PC-3 (cell line): ENCODE results near the gene TEKT5. TPM values are rescaled to one million over a fixed set of nuclear protein-coding genes. Genes with fewer than 3 reads are reported as not detected.

Experiments
- ATAC-seq: fragments of 200-7000 bp; cut with Tn5 transposase; 2 replicates; pipeline ENCODE4 v1.9.1; 2020; ENCODE audit warnings: mild to moderate bottlenecking, moderate library complexity
- BruUV-seq: library from RNA; stranded (reverse); fragments of 400-500 nt; replicated peaks from 2 replicates; lab custom pipeline; 2021; lab: Mats Ljungman, UMichigan
- CTCF ChIA-PET: fragments of 300-600 bp; sonication (Branson Sonifier 250); formaldehyde crosslinking; loops from one replicate; lab custom pipeline; 2022; ENCODE audit warnings: antibody characterized with exemption; lab: Charles Lee
- POLR2A ChIA-PET: fragments of 300-600 bp; sonication (Branson Sonifier 250); formaldehyde crosslinking; loops from one replicate; lab custom pipeline; 2022; ENCODE audit warnings: antibody characterized with exemption; ENCODE audit not compliant: unreplicated experiment; lab: Charles Lee
- DNase-seq: peaks from one replicate; pipeline ENCODE4 v3.0.0-alpha.2; 2015
- H2AFZ ChIP-seq: fragments of 300-600 bp; sonication (generic); 2 replicates; pipeline ENCODE4 v1.6.0; 2016; ENCODE audit warnings: antibody characterized with exemption, low read length
- H3F3A ChIP-seq: fragments of 300-600 bp; sonication (generic); one replicate; pipeline ENCODE4 v1.6.0; 2017; ENCODE audit warnings: antibody characterized with exemption, low read length, control low read depth, mild to moderate bottlenecking; ENCODE audit not compliant: unreplicated experiment
- H3K27ac ChIP-seq: fragments of 300-600 bp; sonication (generic); 2 replicates; pipeline ENCODE4 v1.5.1; 2016; ENCODE audit warnings: mild to moderate bottlenecking, low read length
- H3K27me3 ChIP-seq: fragments of 300-600 bp; sonication (generic); 2 replicates; pipeline ENCODE4 v1.6.1; 2016; ENCODE audit warnings: low read length, mixed read lengths
- H3K36me3 ChIP-seq: fragments of 300-600 bp; sonication (generic); 2 replicates; pipeline ENCODE4 v1.6.1; 2016; ENCODE audit warnings: low read depth, mixed run types, low read length, mixed read lengths
- H3K4me1 ChIP-seq: fragments of 300-600 bp; sonication (generic); 2 replicates; pipeline ENCODE4 v1.5.1; 2016; ENCODE audit warnings: low read length; ENCODE audit not compliant: insufficient read depth
- H3K4me2 ChIP-seq: fragments of 300-600 bp; sonication (generic); 2 replicates; pipeline ENCODE4 v1.6.0; 2016; ENCODE audit warnings: low read length
- H3K4me3 ChIP-seq: fragments of 300-600 bp; sonication (generic); 2 replicates; pipeline ENCODE4 v1.5.1; 2016; ENCODE audit warnings: mild to moderate bottlenecking, low read length, mixed read lengths
- H3K79me2 ChIP-seq: fragments of 300-600 bp; sonication (generic); 2 replicates; pipeline ENCODE4 v1.6.1; 2017; ENCODE audit warnings: low read length, mixed read lengths
- H3K9ac ChIP-seq: fragments of 300-600 bp; sonication (generic); 2 replicates; pipeline ENCODE4 v1.6.0; 2016; ENCODE audit warnings: mild to moderate bottlenecking, low read length
- H3K9me2 ChIP-seq: fragments of 300-600 bp; sonication (generic); replicated peaks from 2 replicates; pipeline ENCODE4 v1.6.1; 2016; ENCODE audit warnings: mixed run types, low read length, mixed read lengths
- H3K9me3 ChIP-seq: fragments of 300-600 bp; sonication (generic); 2 replicates; pipeline ENCODE4 v1.6.1; 2016; ENCODE audit warnings: low read length, mixed read lengths
- H4K20me1 ChIP-seq: fragments of 300-600 bp; sonication (generic); 2 replicates; pipeline ENCODE4 v1.6.1; 2016; ENCODE audit warnings: low read length, mixed read lengths
- CTCF ChIP-seq: fragments of 300-600 bp; sonication (generic); conservative IDR thresholded peaks from 2 replicates; pipeline ENCODE4 v1.5.1; 2017; ENCODE audit warnings: antibody characterized with exemption, low read depth, mild to moderate bottlenecking, low read length
- EZH2 ChIP-seq: fragments of 300-600 bp; sonication (generic); IDR thresholded peaks from one replicate; pipeline ENCODE4 v1.6.1; 2017; ENCODE audit warnings: antibody characterized with exemption, mild to moderate bottlenecking, low read length; ENCODE audit not compliant: unreplicated experiment
- EZH2phosphoT487 ChIP-seq: fragments of 300-600 bp; sonication (generic); IDR thresholded peaks from 2 replicates; pipeline ENCODE4 v1.6.1; 2018; ENCODE audit warnings: mild to moderate bottlenecking, antibody characterized with exemption, low read length, borderline replicate concordance
- intact Hi-C: fragments of 100-400 bp; cut with micrococcal nuclease; formaldehyde crosslinking; loops from 2 replicates; pipeline ENCODE4 v1.9.0; 2023
- total RNA-seq: library from RNA; depleted of rRNA; stranded (reverse); fragments of >200 nt; gene quantifications from 2 replicates; pipeline ENCODE4 v1.2.3, GENCODE V29; 2014

The TEKT5 gene
- total RNA-seq, 1 experiment from 2014 or later: not detected

- no peak for ATAC-seq
- Histone ChIP-seq H3K27me3 (no peaks in the 10 kb centered on the region), H3F3A (no peaks in the 10 kb centered on the region), H3K9ac (no peak overlapping the region), H3K79me2 (no peaks in the 10 kb centered on the region), H3K27ac (no peak overlapping the region), H3K4me1 (no peaks in the 10 kb centered on the region), H2AFZ (no peak overlapping the region), H4K20me1 (no peaks in the 10 kb centered on the region), H3K9me2 (no peaks in the 10 kb centered on the region), H3K4me2 (no peak overlapping the region), H3K36me3 (no peaks in the 10 kb centered on the region), H3K4me3 (no peak overlapping the region), H3K9me3 (no peaks in the 10 kb centered on the region)
- no TSS peak for BruUV-seq
- TF ChIP-seq CTCF: no peak
- no peak for TF ChIP-seq EZH2
- TF ChIP-seq EZH2phosphoT487: no peak
- no peak for DNase-seq
- intact Hi-C loops: no loop called here
- ChIA-PET CTCF (no interaction called here), POLR2A (no interaction called here)
Measured at GRCh38 chr16:10699756-10700155, 5.0 kb upstream of the TEKT5 start.

GRCh38 chr16:10694306-10694705 is 424 bp downstream of the TEKT5 start:
- DNase-seq: no peak
- TF ChIP-seq CTCF (no peak), EZH2 (no peak), EZH2phosphoT487 (no peak)
- intact Hi-C loops: no loop called here
- H3K9ac ChIP-seq: no peak overlapping the region
- no peaks in the 10 kb centered on the region for H3K36me3 ChIP-seq
- no peaks in the 10 kb centered on the region for H3K9me2 ChIP-seq
- no peaks in the 10 kb centered on the region for H3K27me3 ChIP-seq
- H3K79me2 ChIP-seq: no peaks in the 10 kb centered on the region
- no peaks in the 10 kb centered on the region for H4K20me1 ChIP-seq
- no peak overlapping the region for H3K4me3 ChIP-seq
- no peaks in the 10 kb centered on the region for H3K4me1 ChIP-seq
- no peak for ATAC-seq
- BruUV-seq: no TSS peak
- H3F3A ChIP-seq: no peaks in the 10 kb centered on the region
- no peak overlapping the region for H3K4me2 ChIP-seq
- H3K9me3 ChIP-seq: no peaks in the 10 kb centered on the region
- ChIA-PET CTCF (no interaction called here), POLR2A (no interaction called here)
- no peak overlapping the region for H2AFZ ChIP-seq
- H3K27ac ChIP-seq: no peak overlapping the region

- Histone ChIP-seq H3K27me3 (no peaks in the 10 kb centered on the region), H3K4me1 (no peaks in the 10 kb centered on the region), H3K36me3 (no peaks in the 10 kb centered on the region), H2AFZ (no peak overlapping the region), H3K27ac (no peak overlapping the region), H3K9me3 (no peaks in the 10 kb centered on the region), H3K4me3 (no peak overlapping the region), H4K20me1 (no peaks in the 10 kb centered on the region), H3K4me2 (no peak overlapping the region), H3K79me2 (no peaks in the 10 kb centered on the region), H3F3A (no peaks in the 10 kb centered on the region), H3K9ac (no peak overlapping the region), H3K9me2 (no peaks in the 10 kb centered on the region)
- ATAC-seq: no peak
- no TSS peak for BruUV-seq
- no peak for DNase-seq
- intact Hi-C loops: no loop called here
- POLR2A ChIA-PET: no interaction called here
- no peak for TF ChIP-seq CTCF
- no peak for TF ChIP-seq EZH2phosphoT487
- TF ChIP-seq EZH2: no peak
- CTCF ChIA-PET: no interaction called here
Measured at GRCh38 chr16:10693889-10694288, 841 bp downstream of the TEKT5 start.
